Stomach smooth muscle (tissue), 2 donors: Measurements from ENCODE around the gene TUBA8.
A peak's percentile ranks its signal among the peaks of the same experiment; 100 is the strongest.
"Not testable (repeated sequence)": the region's sequence is repeated elsewhere in the genome, so short reads cannot be mapped to it uniquely, and the experiment has no call there.

Experiments
- H3K27ac ChIP-seq: one replicate; pipeline ENCODE4 v1.7.0; 2013; ENCODE audit warnings: mild to moderate bottlenecking, low read length, inconsistent platforms
- H3K27me3 ChIP-seq, 2 donors: one replicate each; pipeline ENCODE4 v1.7.0; 2013; ENCODE audit warnings: low read length in 2 of 2; ENCODE audit not compliant: insufficient read depth in 2 of 2, control insufficient read depth in 1 of 2
- H3K36me3 ChIP-seq, 2 donors: one replicate each; pipeline ENCODE4 v1.7.0; 2013; ENCODE audit warnings: low read length in 2 of 2; ENCODE audit not compliant: control insufficient read depth in 2 of 2, insufficient read depth in 2 of 2
- H3K4me1 ChIP-seq: one replicate; pipeline ENCODE4 v1.7.0; 2013; ENCODE audit warnings: low read length; ENCODE audit not compliant: control insufficient read depth, insufficient read depth
- H3K4me3 ChIP-seq, 2 donors: one replicate each; pipeline ENCODE4 v1.7.0; 2013; ENCODE audit warnings: low read length in 2 of 2
- H3K9ac ChIP-seq, 2 donors: one replicate each; pipeline ENCODE4 v1.7.0; 2013; ENCODE audit warnings: low read length in 2 of 2, mild to moderate bottlenecking in 1 of 2
- H3K9me3 ChIP-seq, 2 donors: one replicate each; pipeline ENCODE4 v1.7.0; 2013; ENCODE audit warnings: low read length in 2 of 2; ENCODE audit not compliant: control insufficient read depth in 2 of 2
- donor health status: healthy.
- donor health status: Pancreatic carcinoma.

TUBA8 gene

DNA sequence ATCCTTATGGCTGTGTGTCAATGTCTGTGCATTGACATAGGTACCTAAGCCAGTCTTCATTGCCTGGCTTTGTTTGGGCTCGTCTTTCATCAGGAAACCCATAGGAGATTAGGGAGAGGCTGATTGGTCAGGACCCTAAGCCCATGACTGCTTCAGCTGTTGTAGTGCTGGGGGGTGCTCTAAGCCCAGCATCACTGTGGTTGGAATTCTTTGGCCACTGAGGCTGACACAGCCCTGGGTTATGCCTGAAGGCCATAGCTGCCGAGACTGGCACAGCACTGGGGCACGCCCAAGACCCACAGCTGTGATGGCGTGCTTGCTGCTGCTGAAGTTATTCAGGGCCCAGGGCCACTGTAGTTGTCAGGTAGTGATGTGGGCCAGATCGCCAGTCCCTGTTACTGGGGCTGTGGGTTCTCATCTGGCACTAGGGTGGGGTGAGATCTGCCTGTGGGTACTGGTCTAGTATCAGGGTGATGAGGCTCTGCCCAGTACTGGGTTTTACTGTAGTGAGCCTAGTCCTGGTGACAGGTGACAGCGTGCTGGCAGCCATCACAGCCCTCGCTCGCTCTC, 44.3 kb downstream of the TUBA8 start:
- no peak overlapping the region for H3K27ac ChIP-seq
- H3K9me3 ChIP-seq, result no peaks in the 10 kb centered on the region
- no peaks in the 10 kb centered on the region for H3K36me3 ChIP-seq
- peaks cover 9% of the 10 kb centered on the region for H3K4me1 ChIP-seq
- H3K27me3 ChIP-seq, result no peaks in the 10 kb centered on the region
- no peak overlapping the region for H3K4me3 ChIP-seq
- no peak overlapping the region for H3K9ac ChIP-seq

DNA sequence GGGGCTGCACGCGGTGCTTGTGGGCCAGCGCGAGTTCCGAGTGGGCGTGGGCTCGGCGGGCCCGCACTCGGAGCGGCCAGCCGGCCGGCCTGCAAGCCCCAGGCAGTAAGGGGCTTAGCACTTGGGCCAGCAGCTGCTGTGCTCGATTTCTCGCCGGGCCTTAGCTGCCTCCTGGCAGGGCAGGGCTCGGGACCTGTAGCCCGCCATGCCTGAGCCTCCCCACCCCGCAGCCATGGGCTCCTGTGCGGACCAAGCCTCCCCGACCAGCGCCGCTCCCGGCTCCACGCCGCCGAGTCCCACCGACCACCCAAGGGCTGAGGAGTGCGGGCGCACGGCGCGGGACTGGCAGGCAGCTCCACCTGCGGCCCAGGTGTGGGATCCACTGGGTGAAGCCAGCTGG, 44.9 kb downstream of the TUBA8 start:
- not testable (repeated sequence) for H3K27ac ChIP-seq, H3K9ac ChIP-seq, H3K36me3 ChIP-seq

DNA sequence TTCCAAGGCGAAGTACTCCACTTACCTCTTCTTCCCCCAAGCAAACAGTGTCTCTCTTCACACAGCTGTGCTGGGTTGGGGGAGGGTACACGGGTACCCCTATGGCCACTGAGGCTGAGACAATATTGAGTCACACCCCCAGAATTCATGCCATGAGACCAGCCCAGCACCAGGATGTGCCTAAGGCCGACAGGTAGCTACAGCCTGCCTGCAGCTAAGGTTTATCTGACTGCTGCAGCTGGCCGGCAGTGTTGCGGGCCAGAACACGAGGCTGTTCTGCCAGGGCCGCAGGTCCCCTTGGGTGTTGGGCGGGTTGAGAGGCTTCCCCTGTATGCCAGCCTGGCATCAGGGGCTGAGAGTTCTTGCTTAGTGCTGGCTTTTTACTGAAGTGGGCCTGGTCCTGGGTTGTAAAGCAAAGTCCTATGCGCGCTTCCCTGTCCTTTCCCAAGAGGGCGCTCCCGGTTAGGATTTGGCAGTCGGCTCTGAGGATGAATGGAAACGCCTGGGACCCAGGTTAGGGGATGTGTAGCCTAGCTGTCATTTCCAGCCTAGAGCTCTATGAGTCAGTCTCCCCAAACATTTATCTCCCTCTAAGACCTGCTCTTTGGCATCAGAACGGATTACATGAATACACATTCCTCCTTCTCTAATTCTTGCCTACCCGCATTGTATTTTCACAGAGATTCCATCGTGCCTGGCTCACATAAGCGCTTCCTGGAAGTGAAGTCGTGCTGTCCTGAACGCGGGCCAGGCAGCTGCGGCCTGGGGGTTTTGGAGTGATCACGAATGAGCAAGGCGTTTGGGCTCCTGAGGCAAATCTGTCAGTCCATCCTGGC, 46.5 kb downstream of the TUBA8 start:
- peaks cover 9% of the 10 kb centered on the region for H3K4me1 ChIP-seq
- peak overlapping the region in 1 of 2 donors; percentile 21 for H3K9ac ChIP-seq
- no peaks in the 10 kb centered on the region for H3K27me3 ChIP-seq
- H3K9me3 ChIP-seq, result no peaks in the 10 kb centered on the region
- H3K36me3 ChIP-seq, result no peaks in the 10 kb centered on the region
- H3K4me3 ChIP-seq, result peak overlapping the region in 1 of 2 donors; percentile 29
- no peak overlapping the region for H3K27ac ChIP-seq

More for the DNA sequence above, 44.9 kb downstream of the TUBA8 start:
- not testable (repeated sequence) for H3K4me3 ChIP-seq, H3K9me3 ChIP-seq, H3K27me3 ChIP-seq, H3K4me1 ChIP-seq

DNA sequence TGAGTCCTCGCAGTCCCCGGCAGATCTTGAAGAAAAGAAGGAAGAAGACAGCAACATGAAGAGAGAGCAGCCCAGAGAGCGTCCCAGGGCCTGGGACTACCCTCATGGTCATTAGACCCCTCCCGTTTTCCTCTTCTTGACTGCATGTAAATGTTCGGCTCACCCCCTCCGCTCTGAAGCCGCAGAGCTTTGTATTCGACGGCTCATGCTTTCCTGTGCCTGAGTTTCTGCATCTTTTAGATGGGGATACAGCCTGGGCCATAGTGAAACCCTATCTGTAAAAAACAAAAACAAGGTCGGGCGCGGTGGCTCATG, 47.1 kb downstream of the TUBA8 start:
- H3K27ac ChIP-seq, result no peak overlapping the region
- no peaks in the 10 kb centered on the region for H3K36me3 ChIP-seq
- peak overlapping the region in 1 of 2 donors; percentile 22 for H3K4me3 ChIP-seq
- no peaks in the 10 kb centered on the region for H3K27me3 ChIP-seq
- peaks cover 9% of the 10 kb centered on the region for H3K4me1 ChIP-seq
- H3K9ac ChIP-seq, result no peak overlapping the region
- no peaks in the 10 kb centered on the region for H3K9me3 ChIP-seq

DNA sequence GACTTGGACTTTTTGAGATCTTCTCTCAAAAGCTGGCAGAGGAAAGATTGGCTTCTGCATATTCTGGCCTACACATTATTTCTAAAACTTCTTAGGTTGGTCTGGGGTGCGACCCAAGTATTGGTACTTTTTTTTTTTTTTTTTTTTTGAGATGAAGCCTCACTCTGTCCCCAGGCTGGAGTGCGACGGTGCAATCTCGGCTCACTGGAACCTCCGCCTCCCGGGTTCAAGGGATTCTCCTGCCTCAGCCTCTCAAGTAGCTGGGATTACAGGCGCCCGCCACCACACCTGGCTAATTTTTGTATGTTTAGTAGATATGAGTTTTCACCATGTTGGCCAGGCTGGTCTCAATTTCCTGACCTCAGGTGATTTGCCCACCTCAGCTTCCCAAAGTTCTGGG, 50.0 kb downstream of the TUBA8 start:
- H3K4me1 ChIP-seq, H3K27me3 ChIP-seq, H3K9ac ChIP-seq, H3K36me3 ChIP-seq, H3K4me3 ChIP-seq, H3K9me3 ChIP-seq, H3K27ac ChIP-seq: not testable (repeated sequence)

DNA sequence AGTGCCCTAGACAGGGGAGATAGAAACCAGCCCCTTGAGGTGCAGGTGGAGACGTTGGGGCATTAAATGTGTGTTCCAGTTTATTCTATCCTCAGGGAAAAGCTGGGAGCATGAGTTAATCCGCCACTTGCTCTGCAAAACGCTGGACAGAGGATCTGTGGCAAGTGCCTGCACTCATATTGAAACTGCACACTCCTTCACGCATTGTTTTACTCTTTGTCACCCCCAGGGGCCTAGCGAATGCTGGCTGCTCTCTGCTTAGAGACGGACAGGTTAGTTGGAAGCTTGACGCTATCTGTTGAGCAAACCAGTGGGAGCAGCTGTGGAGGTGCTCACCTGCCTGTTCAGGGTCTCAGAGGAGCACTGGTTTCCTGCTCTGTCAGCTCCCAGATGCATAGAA, 53.2 kb downstream of the TUBA8 start:
- not testable (repeated sequence) for H3K4me3 ChIP-seq, H3K27ac ChIP-seq, H3K36me3 ChIP-seq

DNA sequence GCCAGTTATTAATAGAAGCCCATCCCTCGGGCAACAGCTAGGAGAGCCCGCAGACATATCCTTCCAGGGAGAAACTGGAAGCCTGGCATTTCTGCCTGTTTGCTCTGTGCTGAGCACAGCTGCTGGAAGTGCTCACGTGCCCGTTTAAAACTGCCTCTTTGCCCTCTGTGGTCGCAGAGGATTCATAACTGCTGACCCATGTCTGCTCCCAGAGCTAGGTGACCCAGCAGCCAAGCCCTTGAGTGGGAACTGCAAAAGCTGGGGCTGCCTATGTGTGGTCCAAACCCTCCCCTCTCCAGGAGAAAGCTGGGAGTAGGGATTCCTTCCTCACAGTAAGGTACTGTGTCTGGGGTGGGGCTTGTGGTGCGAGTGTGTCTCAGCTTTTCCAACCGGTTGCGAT, 54.0 kb downstream of the TUBA8 start:
- H3K27ac ChIP-seq, H3K9me3 ChIP-seq, H3K27me3 ChIP-seq, H3K4me3 ChIP-seq, H3K4me1 ChIP-seq, H3K9ac ChIP-seq, H3K36me3 ChIP-seq: not testable (repeated sequence)

More for the DNA sequence above, 53.2 kb downstream of the TUBA8 start:
- not testable (repeated sequence) for H3K9me3 ChIP-seq, H3K4me1 ChIP-seq, H3K9ac ChIP-seq, H3K27me3 ChIP-seq

DNA sequence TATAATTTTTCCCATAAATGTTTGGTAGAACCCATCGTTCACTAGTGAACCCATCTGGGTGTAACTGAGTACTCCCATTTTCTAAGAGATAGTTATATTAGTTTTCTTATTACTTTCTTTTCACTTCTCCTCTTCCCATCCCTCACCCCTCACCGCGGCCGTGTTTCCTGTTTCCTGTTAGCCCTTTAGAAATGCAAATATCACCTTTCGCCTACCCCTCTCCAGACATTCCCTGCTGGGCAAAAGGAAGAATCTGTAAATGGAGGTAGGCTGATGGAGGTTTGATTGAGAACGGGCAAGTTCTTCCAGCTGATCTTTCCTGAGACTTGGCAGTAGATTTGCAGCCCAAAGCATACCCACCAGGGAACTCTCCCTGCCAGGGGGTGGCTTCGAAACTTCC, 54.7 kb downstream of the TUBA8 start:
- not testable (repeated sequence) for H3K27me3 ChIP-seq, H3K9ac ChIP-seq, H3K27ac ChIP-seq, H3K4me3 ChIP-seq, H3K9me3 ChIP-seq, H3K4me1 ChIP-seq, H3K36me3 ChIP-seq

DNA sequence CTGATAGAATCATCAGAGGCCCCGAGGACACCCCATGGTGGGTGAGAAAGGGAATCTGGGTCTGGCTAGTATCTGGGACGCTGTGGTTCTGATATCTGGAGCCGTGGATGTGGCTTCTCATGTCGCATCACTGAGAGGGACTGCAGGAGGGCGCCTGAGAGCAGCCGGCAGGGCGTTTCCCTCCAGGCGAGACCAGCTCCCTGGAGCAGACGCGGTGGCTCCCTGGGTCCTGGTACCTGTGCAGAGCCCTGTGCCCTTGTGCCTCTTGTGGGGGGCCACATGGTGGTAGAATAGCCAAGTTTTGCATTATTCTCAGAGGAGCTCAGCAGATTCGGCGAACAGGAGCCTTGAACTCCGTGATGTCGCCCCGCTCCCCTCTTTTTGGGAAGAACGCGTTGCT, 59.7 kb downstream of the TUBA8 start:
- not testable (repeated sequence) for H3K27me3 ChIP-seq, H3K27ac ChIP-seq, H3K36me3 ChIP-seq, H3K4me1 ChIP-seq, H3K9ac ChIP-seq, H3K4me3 ChIP-seq, H3K9me3 ChIP-seq

DNA sequence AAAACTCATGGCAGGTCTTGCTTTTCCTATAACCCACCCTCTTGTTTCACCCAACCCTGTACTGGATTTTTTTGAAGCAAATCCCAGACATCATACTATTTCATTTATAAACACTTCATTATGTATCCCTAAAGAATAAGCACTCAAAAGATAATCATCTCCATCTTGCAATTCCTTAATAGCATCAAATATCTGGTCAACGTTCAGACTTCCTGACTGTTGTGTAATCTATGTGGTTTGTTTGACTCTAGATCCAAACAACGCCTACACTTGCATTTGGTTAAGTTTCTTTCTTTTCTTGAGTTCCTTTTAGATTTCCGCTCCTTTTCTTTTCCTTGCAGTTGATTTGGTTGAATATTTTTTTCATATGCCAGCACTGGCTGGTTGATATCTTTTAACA, 61.6 kb downstream of the TUBA8 start:
- H3K27me3 ChIP-seq, H3K36me3 ChIP-seq, H3K27ac ChIP-seq, H3K9ac ChIP-seq, H3K9me3 ChIP-seq, H3K4me1 ChIP-seq, H3K4me3 ChIP-seq: not testable (repeated sequence)

DNA sequence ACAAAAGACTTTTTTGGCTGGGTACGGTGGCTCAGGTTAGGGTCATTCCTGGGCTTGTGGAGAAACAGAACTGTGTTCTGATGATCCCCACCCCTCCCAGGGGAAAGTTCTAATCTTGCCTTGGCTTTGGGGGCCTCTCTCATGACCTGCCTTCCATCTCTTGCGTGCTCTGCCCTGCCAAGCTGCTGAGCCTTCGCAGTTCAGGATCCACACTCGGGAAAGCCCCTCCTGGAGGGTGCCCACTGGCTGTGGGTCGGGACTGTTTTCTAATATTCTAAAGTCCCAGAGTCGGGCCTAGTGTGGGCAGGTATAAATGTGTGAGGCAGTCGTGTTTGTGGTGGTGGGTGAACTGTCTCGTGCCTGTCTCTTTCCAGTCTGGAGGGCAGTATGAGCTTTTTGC, 62.2 kb downstream of the TUBA8 start:
- not testable (repeated sequence) for H3K4me1 ChIP-seq, H3K27ac ChIP-seq, H3K9ac ChIP-seq, H3K9me3 ChIP-seq, H3K4me3 ChIP-seq, H3K36me3 ChIP-seq, H3K27me3 ChIP-seq
